Measurements from ENCODE around the gene TNIP1.

Gene TNIP1

DNA sequence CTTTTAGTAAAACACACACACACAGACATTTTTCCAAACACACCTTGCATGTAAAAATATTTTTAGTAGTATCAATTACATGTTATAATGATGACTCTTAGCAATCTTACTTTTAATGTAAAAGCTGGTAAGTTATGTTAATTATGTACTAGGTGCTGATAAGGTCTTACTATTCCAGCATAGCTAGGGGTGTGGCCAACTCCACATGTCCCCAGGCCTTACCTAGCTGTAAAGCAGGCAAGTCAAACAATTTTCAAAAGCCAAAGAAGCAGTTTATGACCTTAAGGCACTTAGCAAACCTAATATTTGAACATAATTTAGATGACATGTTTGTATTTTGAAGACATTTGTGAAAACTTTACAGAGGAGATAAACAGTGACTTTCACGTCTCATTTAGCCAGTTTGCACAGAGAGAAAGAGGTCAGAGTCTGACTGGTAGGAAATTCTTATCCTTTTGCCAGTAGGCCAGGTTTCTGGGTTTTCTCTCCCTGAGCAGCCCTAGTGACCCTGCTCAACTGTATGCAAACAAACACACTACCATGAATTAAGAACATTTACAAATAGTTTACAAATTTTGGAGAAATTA is 86.9 kb downstream of the TNIP1 start:
- DNase-seq: no peak

DNA sequence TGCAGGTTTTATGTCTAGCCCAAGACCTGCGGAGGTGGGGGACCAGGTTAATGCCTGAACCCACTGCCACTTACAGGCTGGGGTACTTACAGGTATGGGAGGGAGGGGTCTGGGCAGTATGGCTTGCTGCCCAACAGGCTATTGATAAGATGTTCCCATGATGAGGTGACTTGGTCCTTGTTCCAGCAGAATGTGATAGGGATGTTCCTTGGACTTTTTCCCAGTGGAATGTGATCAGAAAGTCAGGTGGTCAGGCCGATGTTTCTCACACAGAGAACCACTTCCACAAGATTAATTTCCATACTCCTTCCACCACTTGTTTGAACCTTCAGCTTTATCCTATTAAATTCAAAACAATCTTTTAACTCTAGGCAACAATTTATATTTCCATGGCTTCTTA is 87.4 kb downstream of the TNIP1 start:
- DNase-seq: no peak

DNA sequence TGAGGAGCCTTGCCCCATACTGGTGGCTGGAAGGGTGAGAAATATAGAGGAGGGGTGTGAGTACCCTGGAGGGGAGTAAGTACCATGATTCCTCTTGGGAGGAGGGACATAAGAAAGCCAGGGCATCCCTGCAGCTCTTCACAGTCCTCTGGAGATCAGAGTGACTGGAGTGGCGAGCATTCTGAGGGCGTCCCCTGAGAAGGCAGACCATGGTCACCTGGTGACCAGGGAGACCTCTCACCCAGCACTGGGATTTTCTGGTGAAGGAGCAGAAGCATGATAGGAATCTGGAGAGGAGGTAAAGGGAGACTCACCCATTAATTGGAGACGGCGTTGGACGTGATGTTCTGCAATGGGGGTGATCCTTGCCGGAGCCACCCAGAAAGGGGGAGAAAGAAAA is 88.1 kb downstream of the TNIP1 start:
- DNase-seq: no peak

DNA sequence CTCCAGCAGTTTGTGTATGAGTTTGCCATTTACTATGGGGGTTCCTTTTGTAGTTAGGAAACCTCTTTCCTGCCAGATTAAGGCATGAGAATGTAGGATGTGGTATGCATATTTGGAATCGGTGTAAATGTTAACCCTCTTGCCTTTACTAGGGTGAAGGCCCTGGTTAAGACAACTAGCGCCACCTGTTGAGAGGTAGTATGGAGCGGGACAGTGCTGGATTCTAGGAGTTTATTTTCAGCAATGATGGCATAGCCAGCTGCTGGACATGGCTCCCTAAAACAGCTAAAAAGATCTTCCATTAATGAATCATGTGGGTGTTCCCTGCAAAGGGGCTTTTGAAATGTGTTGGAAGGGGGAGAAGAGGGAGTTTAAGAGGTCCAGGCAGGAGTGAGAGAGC is 91.1 kb downstream of the TNIP1 start:
- no peak for DNase-seq

DNA sequence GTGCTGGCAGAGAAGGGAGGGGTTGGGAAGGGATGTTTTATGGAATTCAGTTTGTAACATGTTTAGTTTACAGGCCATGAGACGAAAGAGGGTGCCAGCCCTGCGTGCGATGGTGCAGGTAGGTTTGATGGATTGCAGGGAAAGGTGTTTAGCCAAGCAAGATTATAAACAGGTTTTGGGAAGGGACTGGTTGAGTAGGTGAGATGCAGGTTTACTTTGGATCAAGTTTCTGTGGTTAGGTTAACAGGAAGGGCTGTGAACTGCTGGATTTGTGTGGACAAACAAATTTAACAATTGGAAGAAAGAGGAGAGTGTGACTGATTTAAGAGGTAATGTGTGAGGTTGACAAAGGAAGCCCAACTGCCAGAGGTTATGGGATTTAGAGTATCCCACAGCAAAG is 93.1 kb downstream of the TNIP1 start:
- DNase-seq: no peak
